Keratinocyte (primary cell): ENCODE results near the gene ADAMTSL1. TPM values are rescaled to one million over a fixed set of nuclear protein-coding genes. Genes with fewer than 3 reads are reported as not detected.

Experiments used
- DNase-seq: peaks from one replicate; pipeline ENCODE4 v3.0.0-alpha.2; 2011; ENCODE audit warnings: low read depth, missing footprints, low spot score
- FAIRE-seq: peaks from 2 replicates; lab custom pipeline; 2011; peaks lifted over from hg19 to GRCh38; lab: Jason Lieb, UNC
- H2AFZ ChIP-seq: 2 replicates; pipeline ENCODE4 v1.6.0; 2012; ENCODE audit warnings: low read length, control low read depth, inconsistent platforms; ENCODE audit not compliant: control insufficient read depth
- H3K27ac ChIP-seq: 2 replicates; pipeline ENCODE4 v1.5.1; 2011; ENCODE audit warnings: low read length; ENCODE audit not compliant: control insufficient read depth, insufficient read depth
- H3K27me3 ChIP-seq: 3 replicates; pipeline ENCODE4 v1.6.0; 2011; ENCODE audit warnings: low read length; ENCODE audit not compliant: control insufficient read depth, insufficient read depth; ENCODE audit errors: extremely low read depth
- H3K36me3 ChIP-seq, 2 experiments: 2 replicates in 1 of 2; 3 replicates in 1 of 2; pipeline ENCODE4 v1.5.1; 2011; ENCODE audit warnings: low read length in 2 of 2, mild to moderate bottlenecking in 1 of 2; ENCODE audit not compliant: control insufficient read depth in 2 of 2, insufficient read depth in 2 of 2; ENCODE audit errors: extremely low read depth in 1 of 2
- H3K4me1 ChIP-seq: 3 replicates; pipeline ENCODE4 v1.5.1; 2011; ENCODE audit warnings: low read length; ENCODE audit not compliant: control insufficient read depth, insufficient read depth; ENCODE audit errors: extremely low read depth
- H3K4me2 ChIP-seq: 3 replicates; pipeline ENCODE4 v1.6.0; 2011; ENCODE audit warnings: low read depth, low read length; ENCODE audit not compliant: control insufficient read depth, insufficient read depth; ENCODE audit errors: extremely low read depth
- H3K4me3 ChIP-seq, 3 experiments: fragments of 200-600 bp in 1 of 3; sonication (generic) in 1 of 3; 2 replicates in 2 of 3; 3 replicates in 1 of 3; pipeline ENCODE4 v1.5.1; 2011 to 2016; ENCODE audit warnings: low read length in 3 of 3, mild to moderate bottlenecking in 3 of 3, control low read depth in 2 of 3, inconsistent platforms in 1 of 3, low read depth in 1 of 3, mixed read lengths in 1 of 3, mixed run types in 1 of 3, moderate library complexity in 1 of 3; ENCODE audit not compliant: control insufficient read depth in 2 of 3, insufficient read depth in 2 of 3; ENCODE audit errors: extremely low read depth in 1 of 3
- H3K79me2 ChIP-seq: 2 replicates; pipeline ENCODE4 v1.6.0; 2012; ENCODE audit warnings: low read length; ENCODE audit not compliant: control insufficient read depth, insufficient read depth
- H3K9ac ChIP-seq: 3 replicates; pipeline ENCODE4 v1.6.0; 2011; ENCODE audit warnings: low read length; ENCODE audit not compliant: control insufficient read depth, insufficient read depth; ENCODE audit errors: extremely low read depth
- H3K9me1 ChIP-seq: 3 replicates; pipeline ENCODE4 v1.6.0; 2011; ENCODE audit warnings: low read length; ENCODE audit not compliant: control insufficient read depth, insufficient read depth; ENCODE audit errors: extremely low read depth
- H3K9me3 ChIP-seq: 2 replicates; pipeline ENCODE4 v1.5.1; 2012; ENCODE audit warnings: low read depth, low read length; ENCODE audit not compliant: control insufficient read depth
- H4K20me1 ChIP-seq: 3 replicates; pipeline ENCODE4 v1.6.0; 2011; ENCODE audit warnings: low read length; ENCODE audit not compliant: control insufficient read depth, insufficient read depth; ENCODE audit errors: extremely low read depth
- EZH2 ChIP-seq: IDR thresholded peaks from one replicate; pipeline ENCODE4 v1.6.1; 2012; ENCODE audit warnings: inconsistent platforms, mild to moderate bottlenecking, low read length, moderate library complexity
- dilution Hi-C: fragments of 300-500 bp; cut with MboI; formaldehyde crosslinking; loops from one replicate; pipeline ENCODE4 v1.7.0; 2020; ENCODE audit warnings: low sequenced_read_pairs; ENCODE audit not compliant: extremely low pct_ligation_motif_present
- polyA plus RNA-seq, 5 experiments: library from polyadenylated mRNA; depleted of rRNA in 3 of 5; stranded (reverse) in 3 of 5; stranded (forward) in 1 of 5; unstranded in 1 of 5; fragments of >200 nt; gene quantifications; 1 replicate in 1 of 5; 2 replicates in 3 of 5; 3 replicates in 1 of 5; pipeline versions ENCODE4 v1.2.1 to v1.2.3, GENCODE V29; 2011 to 2012; ENCODE audit warnings: missing spikeins in 2 of 5, low read depth in 1 of 5, low replicate concordance in 1 of 5
- TF ChIP-seq, protein P1 (sequence below), 3 experiments: IDR thresholded peaks in 1 of 3; conservative IDR thresholded peaks in 1 of 3; optimal IDR thresholded peaks in 1 of 3; 2 replicates in 2 of 3; 3 replicates in 1 of 3; pipeline versions ENCODE3 to v1.5.1; 2011; ENCODE audit warnings: low read length in 3 of 3, mild to moderate bottlenecking in 3 of 3, moderate library complexity in 2 of 3, control low read depth in 1 of 3, inconsistent platforms in 1 of 3; ENCODE audit not compliant: insufficient read depth in 2 of 3; ENCODE audit errors: extremely low read depth in 1 of 3

ADAMTSL1 gene
- polyA plus RNA-seq, 1 donor (not counting 4 experiments of a cell fraction or from before 2014, with no cell fraction given) = 1.1 TPM

DNA sequence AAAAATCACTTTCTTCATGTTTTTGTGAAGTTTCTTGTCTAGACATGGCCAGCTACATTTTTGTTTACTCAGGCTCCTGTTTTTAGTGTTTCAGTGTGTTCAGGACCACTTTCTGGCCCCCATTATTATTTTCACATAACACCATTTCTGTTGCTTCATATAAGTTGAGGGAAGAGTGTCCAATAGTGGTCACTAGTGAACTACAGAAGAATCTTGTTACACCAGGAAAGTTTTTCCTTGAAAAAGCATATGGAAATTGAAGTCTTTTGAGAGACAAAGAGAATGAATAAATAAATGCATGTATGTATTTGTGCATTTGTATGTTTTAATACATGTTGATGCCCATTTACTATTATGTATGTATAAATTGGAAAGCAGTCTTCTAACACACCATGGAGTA is 3.8 kb downstream of the ADAMTSL1 start:
- DNase-seq (no peak), FAIRE-seq (no peak)
- Histone ChIP-seq H3K27ac (no peak overlapping the region), H3K36me3 (no peaks in the 10 kb centered on the region), H4K20me1 (no peaks in the 10 kb centered on the region), H3K9ac (no peak overlapping the region), H3K27me3 (no peaks in the 10 kb centered on the region), H3K9me1 (no peaks in the 10 kb centered on the region), H3K9me3 (no peaks in the 10 kb centered on the region), H3K4me1 (peaks cover 15% of the 10 kb centered on the region), H2AFZ (no peak overlapping the region), H3K4me3 (no peak overlapping the region), H3K4me2 (no peak overlapping the region), H3K79me2 (no peaks in the 10 kb centered on the region)
- dilution Hi-C loops = loop anchor here (25.0 kb wide), 1 partner anchor 90 kb away; no protein-coding TSS in a partner anchor
- TF ChIP-seq, protein P1, sequence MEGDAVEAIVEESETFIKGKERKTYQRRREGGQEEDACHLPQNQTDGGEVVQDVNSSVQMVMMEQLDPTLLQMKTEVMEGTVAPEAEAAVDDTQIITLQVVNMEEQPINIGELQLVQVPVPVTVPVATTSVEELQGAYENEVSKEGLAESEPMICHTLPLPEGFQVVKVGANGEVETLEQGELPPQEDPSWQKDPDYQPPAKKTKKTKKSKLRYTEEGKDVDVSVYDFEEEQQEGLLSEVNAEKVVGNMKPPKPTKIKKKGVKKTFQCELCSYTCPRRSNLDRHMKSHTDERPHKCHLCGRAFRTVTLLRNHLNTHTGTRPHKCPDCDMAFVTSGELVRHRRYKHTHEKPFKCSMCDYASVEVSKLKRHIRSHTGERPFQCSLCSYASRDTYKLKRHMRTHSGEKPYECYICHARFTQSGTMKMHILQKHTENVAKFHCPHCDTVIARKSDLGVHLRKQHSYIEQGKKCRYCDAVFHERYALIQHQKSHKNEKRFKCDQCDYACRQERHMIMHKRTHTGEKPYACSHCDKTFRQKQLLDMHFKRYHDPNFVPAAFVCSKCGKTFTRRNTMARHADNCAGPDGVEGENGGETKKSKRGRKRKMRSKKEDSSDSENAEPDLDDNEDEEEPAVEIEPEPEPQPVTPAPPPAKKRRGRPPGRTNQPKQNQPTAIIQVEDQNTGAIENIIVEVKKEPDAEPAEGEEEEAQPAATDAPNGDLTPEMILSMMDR (optimal IDR thresholded peaks at IDR 0.05 in 1 of 3, IDR thresholded peaks at IDR 0.05 in 1 of 3, conservative IDR thresholded peaks at IDR 0.05 in 1 of 3; ENCODE audit: extremely low read depth in 1 of 3, insufficient read depth in 2 of 3, low read length in 3 of 3) = no peak
- TF ChIP-seq EZH2 = no peak

- Histone ChIP-seq H3K9me3 (no peaks in the 10 kb centered on the region), H3K27ac (no peak overlapping the region), H3K4me2 (no peak overlapping the region), H3K79me2 (no peaks in the 10 kb centered on the region), H3K4me1 (peaks cover 4% of the 10 kb centered on the region), H2AFZ (no peak overlapping the region), H3K9me1 (no peaks in the 10 kb centered on the region), H3K36me3 (no peaks in the 10 kb centered on the region), H4K20me1 (no peaks in the 10 kb centered on the region), H3K9ac (no peak overlapping the region), H3K4me3 (no peak overlapping the region), H3K27me3 (no peaks in the 10 kb centered on the region)
- dilution Hi-C loops = loop anchor here (25.0 kb wide), 1 partner anchor 91 kb away; no protein-coding TSS in a partner anchor
- FAIRE-seq (no peak), DNase-seq (no peak)
- TF ChIP-seq, protein P1 (optimal IDR thresholded peaks at IDR 0.05 in 1 of 3, IDR thresholded peaks at IDR 0.05 in 1 of 3, conservative IDR thresholded peaks at IDR 0.05 in 1 of 3; ENCODE audit: extremely low read depth in 1 of 3, insufficient read depth in 2 of 3, low read length in 3 of 3) = no peak
- no peak for TF ChIP-seq EZH2
These were observed 4.8 kb downstream of the ADAMTSL1 start for GRCh38 chr9:18478501-18479361.
